Hepatocyte (in vitro differentiated cells): ENCODE data around the gene TLK2.

Experiments
- EZH2 ChIP-seq: fragments of 200-600 bp; sonication (generic); IDR thresholded peaks from 2 replicates; pipeline ENCODE4 v1.6.1; 2016; ENCODE audit warnings: antibody characterized with exemption, mild to moderate bottlenecking, borderline replicate concordance
- EZH2phosphoT487 ChIP-seq: fragments of 200-600 bp; sonication (generic); IDR thresholded peaks from one replicate; pipeline ENCODE4 v1.6.1; 2018; ENCODE audit warnings: antibody characterized with exemption, mild to moderate bottlenecking, low read depth, moderate library complexity; ENCODE audit not compliant: unreplicated experiment, severe bottlenecking
- TF ChIP-seq, protein P1 (sequence below): fragments of 200-600 bp; sonication (generic); IDR thresholded peaks from 2 replicates; pipeline ENCODE4 v1.5.1; 2016; ENCODE audit warnings: antibody characterized with exemption, mild to moderate bottlenecking; ENCODE audit not compliant: poor library complexity

DNA sequence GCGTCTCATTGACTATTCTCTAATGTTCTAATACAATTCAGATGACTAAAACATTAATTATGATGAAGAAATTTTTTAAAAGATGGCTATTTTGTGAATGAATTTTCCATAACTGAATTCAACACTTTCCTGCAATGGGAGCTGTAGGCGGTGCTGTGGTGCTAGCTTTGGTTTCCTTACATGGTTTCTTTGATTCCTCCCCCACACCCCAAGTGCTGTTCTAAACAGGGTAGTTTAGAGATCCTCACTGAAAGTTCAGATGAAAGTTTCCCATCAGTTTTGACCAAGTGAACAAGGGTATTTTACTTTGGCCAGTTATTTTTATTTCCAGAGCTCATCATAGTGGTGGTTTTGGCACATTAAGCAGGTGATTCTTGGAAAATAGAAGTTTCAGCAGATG lies 122.8 kb downstream of the TLK2 start:
- TF ChIP-seq, protein P1, sequence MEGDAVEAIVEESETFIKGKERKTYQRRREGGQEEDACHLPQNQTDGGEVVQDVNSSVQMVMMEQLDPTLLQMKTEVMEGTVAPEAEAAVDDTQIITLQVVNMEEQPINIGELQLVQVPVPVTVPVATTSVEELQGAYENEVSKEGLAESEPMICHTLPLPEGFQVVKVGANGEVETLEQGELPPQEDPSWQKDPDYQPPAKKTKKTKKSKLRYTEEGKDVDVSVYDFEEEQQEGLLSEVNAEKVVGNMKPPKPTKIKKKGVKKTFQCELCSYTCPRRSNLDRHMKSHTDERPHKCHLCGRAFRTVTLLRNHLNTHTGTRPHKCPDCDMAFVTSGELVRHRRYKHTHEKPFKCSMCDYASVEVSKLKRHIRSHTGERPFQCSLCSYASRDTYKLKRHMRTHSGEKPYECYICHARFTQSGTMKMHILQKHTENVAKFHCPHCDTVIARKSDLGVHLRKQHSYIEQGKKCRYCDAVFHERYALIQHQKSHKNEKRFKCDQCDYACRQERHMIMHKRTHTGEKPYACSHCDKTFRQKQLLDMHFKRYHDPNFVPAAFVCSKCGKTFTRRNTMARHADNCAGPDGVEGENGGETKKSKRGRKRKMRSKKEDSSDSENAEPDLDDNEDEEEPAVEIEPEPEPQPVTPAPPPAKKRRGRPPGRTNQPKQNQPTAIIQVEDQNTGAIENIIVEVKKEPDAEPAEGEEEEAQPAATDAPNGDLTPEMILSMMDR: no peak
- TF ChIP-seq EZH2: no peak
- TF ChIP-seq EZH2phosphoT487: no peak
